Smooth muscle cell (in vitro differentiated cells): ENCODE results near the gene ABLIM1. TPM values are rescaled to one million over a fixed set of nuclear protein-coding genes. Genes with fewer than 3 reads are reported as not detected.
A peak's percentile ranks its signal among the peaks of the same experiment; 100 is the strongest.

Source experiments
- DNase-seq: peaks from one replicate; lab custom pipeline; 2025; ENCODE audit not compliant: unreplicated experiment; lab: John Stamatoyannopoulos, UW
- H2AFZ ChIP-seq: fragments of 200-600 bp; sonication (generic); 2 replicates; pipeline ENCODE4 v1.6.0; 2016; ENCODE audit warnings: antibody characterized with exemption, low read depth, mild to moderate bottlenecking
- H3F3A ChIP-seq: fragments of 200-600 bp; sonication (generic); 2 replicates; pipeline ENCODE4 v1.6.0; 2017; ENCODE audit warnings: antibody characterized with exemption, low read depth
- H3K27ac ChIP-seq: fragments of 200-600 bp; sonication (generic); 2 replicates; pipeline ENCODE4 v1.5.1; 2016; ENCODE audit warnings: low read depth, mild to moderate bottlenecking
- H3K27me3 ChIP-seq: fragments of 200-600 bp; sonication (generic); 2 replicates; pipeline ENCODE4 v1.6.1; 2016; ENCODE audit warnings: low read depth, mild to moderate bottlenecking
- H3K36me3 ChIP-seq: fragments of 200-600 bp; sonication (generic); 2 replicates; pipeline ENCODE4 v1.5.1; 2016; ENCODE audit warnings: low read depth
- H3K4me1 ChIP-seq: fragments of 200-600 bp; sonication (generic); 2 replicates; pipeline ENCODE4 v1.5.1; 2016; ENCODE audit warnings: low read depth
- H3K4me2 ChIP-seq: fragments of 200-600 bp; sonication (generic); 2 replicates; pipeline ENCODE4 v1.6.0; 2016; ENCODE audit warnings: mild to moderate bottlenecking
- H3K4me3 ChIP-seq: fragments of 200-600 bp; sonication (generic); 2 replicates; pipeline ENCODE4 v1.5.1; 2016; ENCODE audit warnings: mild to moderate bottlenecking
- H3K79me2 ChIP-seq: fragments of 200-600 bp; sonication (generic); 2 replicates; pipeline ENCODE4 v1.6.0; 2016; ENCODE audit warnings: low read depth, mild to moderate bottlenecking
- H3K9ac ChIP-seq: fragments of 200-600 bp; sonication (generic); 2 replicates; pipeline ENCODE4 v1.6.0; 2016; ENCODE audit warnings: low read depth
- H3K9me3 ChIP-seq: fragments of 200-600 bp; sonication (generic); replicated peaks from 2 replicates; pipeline ENCODE4 v1.5.1; 2016; ENCODE audit warnings: low read depth
- H4K20me1 ChIP-seq: fragments of 200-600 bp; sonication (generic); 2 replicates; pipeline ENCODE4 v1.6.0; 2016; ENCODE audit warnings: low read depth
- CTCF ChIP-seq: fragments of 200-600 bp; sonication (generic); IDR thresholded peaks from 2 replicates; pipeline ENCODE4 v1.5.1; 2017; ENCODE audit warnings: borderline replicate concordance, mild to moderate bottlenecking, antibody characterized with exemption; ENCODE audit not compliant: insufficient read depth, poor library complexity, severe bottlenecking
- WGBS: methylation state at CpG from one replicate; pipeline ENCODE4 v1.1.7; 2016; ENCODE audit warnings: low lambda C conversion rate; 5-methylcytosine and 5-hydroxymethylcytosine counted together
- polyA plus RNA-seq: library from polyadenylated mRNA; unstranded; fragments of >200 nt; fragmentation: Nextera tagmentation; extraction: Ambion mirVana; gene quantifications from 2 replicates; pipeline ENCODE4 v1.2.1, GENCODE V29; 2016
- total RNA-seq: library from RNA; depleted of rRNA; stranded (reverse); fragments of >200 nt; gene quantifications from 2 replicates; pipeline ENCODE4 v1.2.3, GENCODE V29; 2014

Gene ABLIM1
- total and polyA plus RNA-seq, 2 experiments from 2014 or later: 1.6 to 17.6 TPM

GRCh38 chr10:114437473-114438292, 220.4 kb downstream of the ABLIM1 start:
- Histone ChIP-seq H3K79me2 (no peaks in the 10 kb centered on the region), H2AFZ (no peak overlapping the region), H3K9me3 (no peaks in the 10 kb centered on the region), H3K36me3 (no peaks in the 10 kb centered on the region), H3K4me2 (no peak overlapping the region), H3K27ac (no peak overlapping the region), H3K4me1 (no peaks in the 10 kb centered on the region), H3F3A (no peaks in the 10 kb centered on the region), H3K4me3 (no peak overlapping the region), H3K9ac (no peak overlapping the region), H3K27me3 (no peaks in the 10 kb centered on the region), H4K20me1 (no peaks in the 10 kb centered on the region)
- WGBS: 79% methylated on average over 9 of the region's 9 CpGs
- no peak for DNase-seq
- TF ChIP-seq CTCF: peak; percentile 61

GRCh38 chr10:114436941-114437340, 221.1 kb downstream of the ABLIM1 start:
- no peaks in the 10 kb centered on the region for H3K36me3 ChIP-seq
- H3K9me3 ChIP-seq: no peaks in the 10 kb centered on the region
- H3K27me3 ChIP-seq: no peaks in the 10 kb centered on the region
- H4K20me1 ChIP-seq: no peaks in the 10 kb centered on the region
- no peaks in the 10 kb centered on the region for H3F3A ChIP-seq
- no peak overlapping the region for H3K4me2 ChIP-seq
- DNase-seq: no peak
- no peak overlapping the region for H2AFZ ChIP-seq
- no peak for TF ChIP-seq CTCF
- H3K79me2 ChIP-seq: no peaks in the 10 kb centered on the region
- no peaks in the 10 kb centered on the region for H3K4me1 ChIP-seq
- H3K9ac ChIP-seq: no peak overlapping the region
- H3K27ac ChIP-seq: no peak overlapping the region
- H3K4me3 ChIP-seq: no peak overlapping the region
- 86% methylated on average over 2 of the region's 2 CpGs for WGBS

- H3K36me3 ChIP-seq: no peaks in the 10 kb centered on the region
- H3K27me3 ChIP-seq: no peaks in the 10 kb centered on the region
- no peak overlapping the region for H3K4me2 ChIP-seq
- no peaks in the 10 kb centered on the region for H3K9me3 ChIP-seq
- no peaks in the 10 kb centered on the region for H4K20me1 ChIP-seq
- WGBS: 89% methylated on average over 4 of the region's 4 CpGs
- H2AFZ ChIP-seq: no peak overlapping the region
- no peaks in the 10 kb centered on the region for H3K4me1 ChIP-seq
- H3K4me3 ChIP-seq: no peak overlapping the region
- H3K79me2 ChIP-seq: no peaks in the 10 kb centered on the region
- H3K9ac ChIP-seq: no peak overlapping the region
- DNase-seq: no peak
- TF ChIP-seq CTCF: no peak
- no peaks in the 10 kb centered on the region for H3F3A ChIP-seq
- no peak overlapping the region for H3K27ac ChIP-seq
Observed at GRCh38 chr10:114432566-114433093, 225.4 kb downstream of the ABLIM1 start.
